Measurements from ENCODE around the gene ABCC1.
"Not testable (repeated sequence)": the region's sequence is repeated elsewhere in the genome, so short reads cannot be mapped to it uniquely, and the experiment has no call there.

ABCC1 gene

GRCh38 chr16:15946257-15947044 is 3.0 kb upstream of the ABCC1 start:
- peak; percentile 71 for DNase-seq

GRCh38 chr16:15947983-15948509 is 1.4 kb upstream of the ABCC1 start:
- no peak for DNase-seq

- no peak for DNase-seq
Measured at GRCh38 chr16:15948532-15949209, 745 bp upstream of the ABCC1 start.

GRCh38 chr16:15950161-15950854 is 892 bp downstream of the ABCC1 start:
- DNase-seq: peak; percentile 53

GRCh38 chr16:15950869-15951268 is 1.5 kb downstream of the ABCC1 start:
- DNase-seq: no peak

GRCh38 chr16:15951852-15952251 is 2.4 kb downstream of the ABCC1 start:
- DNase-seq: no peak

GRCh38 chr16:15952265-15952711 is 2.9 kb downstream of the ABCC1 start:
- DNase-seq: no peak

- DNase-seq: no peak
Measured at GRCh38 chr16:15953477-15953876, 4.1 kb downstream of the ABCC1 start.

GRCh38 chr16:15953929-15954813 is 4.8 kb downstream of the ABCC1 start:
- no peak for DNase-seq

GRCh38 chr16:15954814-15955151 is 5.4 kb downstream of the ABCC1 start:
- no peak for DNase-seq

- DNase-seq: no peak
Measured at GRCh38 chr16:15955425-15955824, 6.0 kb downstream of the ABCC1 start.

- not testable (repeated sequence) for DNase-seq
Measured at GRCh38 chr16:15956106-15956505, 6.7 kb downstream of the ABCC1 start.

GRCh38 chr16:15958703-15959348 is 9.4 kb downstream of the ABCC1 start:
- no peak for DNase-seq

- no peak for DNase-seq
Measured at GRCh38 chr16:15960124-15960971, 10.9 kb downstream of the ABCC1 start.

GRCh38 chr16:15961060-15961511 is 11.7 kb downstream of the ABCC1 start:
- no peak for DNase-seq

GRCh38 chr16:15961571-15962090 is 12.2 kb downstream of the ABCC1 start:
- no peak for DNase-seq

GRCh38 chr16:15963307-15963910 is 14.0 kb downstream of the ABCC1 start:
- no peak for DNase-seq

GRCh38 chr16:15966420-15966819 is 17.0 kb downstream of the ABCC1 start:
- DNase-seq: no peak

- peak; percentile 88 for DNase-seq
Measured at GRCh38 chr16:15966836-15967546, 17.6 kb downstream of the ABCC1 start.

All from HCEC 1CT (cell line).